GM06990 (cell line): ENCODE data around the gene TUBE1.

Experiments used
- DNase-seq: peaks from one replicate; pipeline ENCODE4 v3.0.0-alpha.2; 2011; ENCODE audit not compliant: insufficient read length; ENCODE audit errors: extremely low read depth
- H3K27me3 ChIP-seq: replicated peaks from 2 replicates; pipeline ENCODE4 v1.6.0; 2011; ENCODE audit warnings: low read length; ENCODE audit not compliant: control insufficient read depth, insufficient read depth
- H3K36me3 ChIP-seq: 2 replicates; pipeline ENCODE4 v1.5.1; 2011; ENCODE audit warnings: low read length; ENCODE audit not compliant: control insufficient read depth, insufficient read depth
- H3K4me3 ChIP-seq: replicated peaks from 2 replicates; pipeline ENCODE4 v1.5.1; 2011; ENCODE audit warnings: low read depth, mild to moderate bottlenecking, control low read depth, low read length
- TF ChIP-seq, protein P1 (sequence below): IDR thresholded peaks from 2 replicates; pipeline ENCODE4 v1.5.1; 2011; ENCODE audit warnings: low read length, control low read depth, mild to moderate bottlenecking, inconsistent platforms; ENCODE audit not compliant: insufficient read depth, poor library complexity, severe bottlenecking

The TUBE1 gene

DNA sequence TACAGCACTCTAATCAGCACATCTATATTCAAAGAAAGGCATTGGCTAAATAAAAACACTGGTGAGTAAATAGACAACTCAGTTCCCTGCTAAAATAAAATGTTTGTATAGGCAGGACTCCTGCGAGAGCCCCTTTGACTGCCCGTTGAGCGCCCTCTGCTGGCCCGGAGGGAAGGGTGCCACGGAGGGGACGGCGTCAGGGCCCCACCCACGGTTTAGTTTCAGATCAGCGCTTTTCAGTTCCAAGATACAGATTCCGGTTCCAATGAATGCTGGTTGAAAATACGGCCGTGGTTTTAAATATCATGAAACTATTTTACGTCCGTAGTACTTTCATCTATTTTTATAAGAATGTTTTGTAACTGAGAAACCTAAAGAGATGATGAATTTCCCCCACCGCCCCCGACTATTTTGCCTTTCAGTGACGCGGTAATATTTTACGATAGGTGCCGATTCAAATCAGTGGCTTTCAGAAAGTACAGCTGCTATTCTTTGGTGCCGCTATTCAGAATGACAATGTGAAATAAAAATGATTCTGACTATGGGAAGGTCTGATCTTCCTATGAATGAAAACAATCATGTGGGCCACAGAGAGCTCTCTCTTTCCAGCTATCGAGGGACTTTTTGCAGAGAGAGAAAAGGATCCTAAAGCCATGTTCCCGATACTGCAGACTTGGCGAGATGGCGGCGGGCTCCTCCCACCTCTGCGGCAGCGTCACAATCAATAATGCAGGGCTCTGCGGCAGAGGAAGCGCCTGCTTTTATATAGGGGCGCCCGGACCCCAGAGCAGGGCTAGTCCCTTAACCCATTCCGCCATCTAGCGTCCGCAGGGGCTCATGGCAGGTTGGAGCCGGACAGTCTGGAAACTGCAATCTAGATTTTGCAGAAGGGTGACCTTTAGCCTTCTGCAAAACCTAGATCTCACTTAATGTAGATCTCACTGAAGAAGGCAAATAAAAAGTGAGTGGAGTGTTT is 44.0 kb downstream of the TUBE1 start:
- peak; percentile 82 for DNase-seq
- Histone ChIP-seq H3K36me3 (no peaks in the 10 kb centered on the region), H3K4me3 (peak overlapping the region; percentile 73), H3K27me3 (no peaks in the 10 kb centered on the region; the same call in 1 of the 2 replicates)
- TF ChIP-seq, protein P1, sequence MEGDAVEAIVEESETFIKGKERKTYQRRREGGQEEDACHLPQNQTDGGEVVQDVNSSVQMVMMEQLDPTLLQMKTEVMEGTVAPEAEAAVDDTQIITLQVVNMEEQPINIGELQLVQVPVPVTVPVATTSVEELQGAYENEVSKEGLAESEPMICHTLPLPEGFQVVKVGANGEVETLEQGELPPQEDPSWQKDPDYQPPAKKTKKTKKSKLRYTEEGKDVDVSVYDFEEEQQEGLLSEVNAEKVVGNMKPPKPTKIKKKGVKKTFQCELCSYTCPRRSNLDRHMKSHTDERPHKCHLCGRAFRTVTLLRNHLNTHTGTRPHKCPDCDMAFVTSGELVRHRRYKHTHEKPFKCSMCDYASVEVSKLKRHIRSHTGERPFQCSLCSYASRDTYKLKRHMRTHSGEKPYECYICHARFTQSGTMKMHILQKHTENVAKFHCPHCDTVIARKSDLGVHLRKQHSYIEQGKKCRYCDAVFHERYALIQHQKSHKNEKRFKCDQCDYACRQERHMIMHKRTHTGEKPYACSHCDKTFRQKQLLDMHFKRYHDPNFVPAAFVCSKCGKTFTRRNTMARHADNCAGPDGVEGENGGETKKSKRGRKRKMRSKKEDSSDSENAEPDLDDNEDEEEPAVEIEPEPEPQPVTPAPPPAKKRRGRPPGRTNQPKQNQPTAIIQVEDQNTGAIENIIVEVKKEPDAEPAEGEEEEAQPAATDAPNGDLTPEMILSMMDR: peak; percentile 98

DNA sequence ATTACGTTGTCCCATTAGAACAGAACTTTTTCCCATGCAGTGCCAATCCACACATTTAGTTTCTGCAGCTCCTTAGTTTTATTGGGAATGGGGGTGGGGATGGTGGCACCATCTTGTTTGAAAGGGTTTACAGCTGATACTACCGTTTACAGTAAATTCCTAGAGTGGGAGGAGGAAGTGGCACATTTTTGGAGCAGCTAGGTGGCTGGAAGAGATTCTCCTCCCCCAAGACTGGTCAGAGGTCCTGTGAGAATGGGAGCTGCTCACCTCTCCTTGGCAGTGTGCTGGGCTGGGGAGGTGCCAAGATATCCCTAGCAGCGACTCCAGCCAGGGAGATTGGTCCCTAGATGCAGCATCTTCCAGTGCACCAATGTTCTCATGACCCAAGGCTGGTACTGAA is 45.7 kb downstream of the TUBE1 start:
- Histone ChIP-seq H3K4me3 (no peak overlapping the region), H3K27me3 (no peaks in the 10 kb centered on the region; the same call in 1 of the 2 replicates), H3K36me3 (no peaks in the 10 kb centered on the region)
- DNase-seq: no peak
- TF ChIP-seq, protein P1: no peak

DNA sequence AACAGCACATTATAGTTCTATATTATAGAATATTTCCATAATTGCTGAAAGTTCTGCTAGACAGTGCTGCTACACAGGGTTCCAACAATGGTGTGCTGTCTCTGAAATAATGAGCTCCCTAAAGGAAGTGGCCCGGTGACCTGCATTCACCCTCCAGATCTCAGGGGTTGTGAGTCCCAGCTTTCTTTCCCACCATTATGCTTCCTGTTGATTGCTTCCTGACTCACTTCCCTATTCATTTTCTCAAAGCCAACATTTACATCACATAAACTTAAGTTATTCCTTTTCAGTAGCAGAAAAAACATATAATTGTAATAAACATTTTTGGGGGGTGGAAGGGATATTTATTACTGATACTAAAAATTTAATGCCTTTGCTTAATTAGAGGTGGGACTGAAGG is 46.3 kb downstream of the TUBE1 start:
- Histone ChIP-seq H3K4me3 (no peak overlapping the region), H3K36me3 (no peaks in the 10 kb centered on the region), H3K27me3 (no peaks in the 10 kb centered on the region; the same call in 1 of the 2 replicates)
- DNase-seq: no peak
- TF ChIP-seq, protein P1: no peak

DNA sequence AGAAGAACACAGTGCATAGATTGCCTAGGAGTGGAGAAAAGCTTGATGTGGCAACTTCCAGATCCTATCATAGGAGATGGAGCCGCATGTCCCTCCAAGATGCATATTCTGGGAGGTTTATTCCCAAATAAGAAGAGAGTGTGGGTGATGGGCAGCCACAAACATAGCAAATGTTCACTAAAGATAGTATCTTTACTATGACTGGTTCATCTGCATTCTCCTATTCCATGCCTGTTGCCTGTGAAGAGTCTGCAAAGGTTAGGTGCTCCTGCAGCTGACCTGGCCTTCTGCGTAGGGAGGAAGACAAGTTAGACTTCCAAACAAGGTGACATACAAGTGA is 47.9 kb downstream of the TUBE1 start:
- Histone ChIP-seq H3K27me3 (no peaks in the 10 kb centered on the region; the same call in 1 of the 2 replicates), H3K36me3 (no peaks in the 10 kb centered on the region), H3K4me3 (no peak overlapping the region)
- TF ChIP-seq, protein P1: no peak
- DNase-seq: no peak

DNA sequence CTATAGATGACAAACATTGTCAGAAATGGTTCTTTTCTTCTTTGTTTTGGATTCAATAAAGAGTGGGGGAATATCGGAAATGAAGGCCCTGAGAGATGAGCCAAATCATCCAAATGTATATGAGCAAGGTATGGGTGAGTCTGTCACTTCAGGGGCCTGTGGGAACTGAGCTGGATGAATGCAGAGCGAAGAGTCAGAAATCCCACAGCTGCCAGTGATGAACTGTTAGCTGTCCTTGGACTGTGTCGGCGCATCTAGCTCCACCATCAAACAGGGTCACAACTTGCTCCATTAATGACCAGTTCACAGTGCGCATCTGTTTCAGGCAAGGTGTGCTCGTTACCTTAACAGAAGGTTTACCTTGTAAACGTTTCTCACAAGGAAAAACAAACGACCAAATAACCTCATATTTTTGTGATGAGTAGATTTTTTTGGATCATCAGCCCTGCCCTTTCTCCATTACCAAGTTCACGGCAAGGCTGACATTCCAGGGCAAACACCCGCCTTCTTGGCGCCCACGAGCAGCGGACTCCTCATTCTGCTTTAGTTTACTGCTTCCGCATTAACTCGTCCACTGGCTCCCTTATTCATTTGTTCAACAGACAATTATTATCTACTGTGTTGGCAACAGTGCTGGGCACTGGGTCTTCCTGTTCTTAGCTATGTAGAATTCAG is 48.4 kb downstream of the TUBE1 start:
- no peak for DNase-seq
- no peak overlapping the region for H3K4me3 ChIP-seq
- no peaks in the 10 kb centered on the region for H3K36me3 ChIP-seq
- no peaks in the 10 kb centered on the region; the same call in 1 of the 2 replicates for H3K27me3 ChIP-seq
- TF ChIP-seq, protein P1: no peak
